Activated naive CD4-positive, alpha-beta T cell (primary cell): ENCODE data around the gene RCAN1.
"Not testable (repeated sequence)": the region's sequence is repeated elsewhere in the genome, so short reads cannot be mapped to it uniquely, and the experiment has no call there.

Experiments used
- DNase-seq, 4 experiments: peaks; one replicate each; lab custom pipeline; 2025; lab: John Stamatoyannopoulos, UW

The RCAN1 gene

GRCh38 chr21:34568801-34569200 is 46.1 kb downstream of the RCAN1 start:
- not testable (repeated sequence) for DNase-seq

GRCh38 chr21:34567604-34568155 is 47.2 kb downstream of the RCAN1 start:
- DNase-seq: no peak

- no peak for DNase-seq
Measured at GRCh38 chr21:34565238-34565637, 49.7 kb downstream of the RCAN1 start.

GRCh38 chr21:34563370-34563769 is 51.5 kb downstream of the RCAN1 start:
- DNase-seq: not testable (repeated sequence)

- DNase-seq: no peak
Measured at GRCh38 chr21:34561806-34562205, 53.1 kb downstream of the RCAN1 start.

- no peak for DNase-seq
Measured at GRCh38 chr21:34560609-34561008, 54.3 kb downstream of the RCAN1 start.

GRCh38 chr21:34560021-34560420 is 54.9 kb downstream of the RCAN1 start:
- no peak for DNase-seq

GRCh38 chr21:34559089-34559631 is 55.8 kb downstream of the RCAN1 start:
- DNase-seq: no peak

GRCh38 chr21:34558166-34558565 is 56.7 kb downstream of the RCAN1 start:
- no peak for DNase-seq

- DNase-seq: no peak
Measured at GRCh38 chr21:34557261-34557660, 57.7 kb downstream of the RCAN1 start.

- DNase-seq: not testable (repeated sequence)
Measured at GRCh38 chr21:34554670-34555069, 60.2 kb downstream of the RCAN1 start.

GRCh38 chr21:34554227-34554626 is 60.7 kb downstream of the RCAN1 start:
- no peak for DNase-seq

- DNase-seq: no peak
Measured at GRCh38 chr21:34553151-34553952, 61.6 kb downstream of the RCAN1 start.

- DNase-seq: no peak
Measured at GRCh38 chr21:34552360-34553098, 62.4 kb downstream of the RCAN1 start.

- DNase-seq: no peak
Measured at GRCh38 chr21:34550182-34550799, 64.6 kb downstream of the RCAN1 start.

- no peak for DNase-seq
Measured at GRCh38 chr21:34548781-34549376, 66.0 kb downstream of the RCAN1 start.

GRCh38 chr21:34546542-34546941 is 68.4 kb downstream of the RCAN1 start:
- DNase-seq: no peak

GRCh38 chr21:34545079-34545884 is 69.6 kb downstream of the RCAN1 start:
- no peak for DNase-seq

- DNase-seq: no peak
Measured at GRCh38 chr21:34544032-34544496, 70.8 kb downstream of the RCAN1 start.

GRCh38 chr21:34543017-34543416 is 71.9 kb downstream of the RCAN1 start:
- DNase-seq: no peak

- DNase-seq: no peak
Measured at GRCh38 chr21:34540206-34540605, 74.7 kb downstream of the RCAN1 start.
